OCI-LY1 (cell line): ENCODE results near the gene PPP1R1A.

Source experiments
- H2AFZ ChIP-seq: fragments of 200-600 bp; sonication (generic), shearing (Covaris generic); 2 replicates; pipeline ENCODE4 v1.6.0; 2014; ENCODE audit warnings: antibody characterized with exemption, mild to moderate bottlenecking, low read length
- H3F3A ChIP-seq: fragments of 200-600 bp; sonication (generic), shearing (Covaris generic); 2 replicates; pipeline ENCODE4 v1.6.0; 2014; ENCODE audit warnings: mild to moderate bottlenecking, antibody characterized with exemption, low read length, moderate library complexity; ENCODE audit not compliant: insufficient read depth
- H3K27ac ChIP-seq: fragments of 200-600 bp; sonication (generic); 2 replicates; pipeline ENCODE4 v1.5.1; 2014; ENCODE audit warnings: low read length, mixed run types, mild to moderate bottlenecking, low read depth; ENCODE audit not compliant: poor library complexity, severe bottlenecking
- H3K27me3 ChIP-seq: fragments of 200-600 bp; sonication (generic); 2 replicates; pipeline ENCODE4 v1.6.0; 2014; ENCODE audit warnings: antibody characterized with exemption, mild to moderate bottlenecking, low read length, moderate library complexity; ENCODE audit not compliant: insufficient read depth
- H3K36me3 ChIP-seq: fragments of 200-600 bp; sonication (generic); 2 replicates; pipeline ENCODE4 v1.6.1; 2014; ENCODE audit warnings: mild to moderate bottlenecking, antibody characterized with exemption, low read length, moderate library complexity, mixed read lengths; ENCODE audit not compliant: insufficient read depth
- H3K4me1 ChIP-seq: fragments of 200-600 bp; sonication (generic); 2 replicates; pipeline ENCODE4 v1.5.1; 2014; ENCODE audit warnings: mild to moderate bottlenecking, low read length, moderate library complexity; ENCODE audit not compliant: insufficient read depth, severe bottlenecking
- H3K4me2 ChIP-seq: fragments of 200-600 bp; sonication (generic), shearing (Covaris generic); 2 replicates; pipeline ENCODE4 v1.6.1; 2014; ENCODE audit warnings: low read length
- H3K4me3 ChIP-seq: fragments of 200-600 bp; sonication (generic); 2 replicates; pipeline ENCODE4 v1.5.1; 2014; ENCODE audit warnings: low read length, low read depth, mild to moderate bottlenecking, mixed read lengths; ENCODE audit not compliant: poor library complexity, severe bottlenecking
- H3K79me2 ChIP-seq: fragments of 200-600 bp; shearing (Covaris generic); 2 replicates; pipeline ENCODE4 v1.6.1; 2016; ENCODE audit warnings: mixed run types, low read length, mixed read lengths; ENCODE audit not compliant: insufficient read depth
- H3K9ac ChIP-seq: fragments of 200-600 bp; sonication (generic), shearing (Covaris generic); 2 replicates; pipeline ENCODE4 v1.6.1; 2014; ENCODE audit warnings: mild to moderate bottlenecking, low read length, mixed read lengths
- H3K9me2 ChIP-seq: fragments of 200-600 bp; sonication (generic), shearing (Covaris generic); 2 replicates; pipeline ENCODE4 v1.6.1; 2014; ENCODE audit warnings: low read depth, mild to moderate bottlenecking, low read length, mixed read lengths
- H3K9me3 ChIP-seq: fragments of 200-600 bp; shearing (Covaris generic); 2 replicates; pipeline ENCODE4 v1.6.1; 2014; ENCODE audit warnings: low read length, mixed read lengths
- H4K20me1 ChIP-seq: fragments of 200-600 bp; sonication (generic), shearing (Covaris generic); 2 replicates; pipeline ENCODE4 v1.6.0; 2016; ENCODE audit warnings: mild to moderate bottlenecking, low read length; ENCODE audit not compliant: insufficient read depth
- CTCF ChIP-seq: fragments of 200-600 bp; sonication (generic), shearing (Covaris generic); IDR thresholded peaks from 2 replicates; pipeline ENCODE4 v1.5.1; 2017; ENCODE audit warnings: mild to moderate bottlenecking, antibody characterized with exemption, low read length, moderate library complexity, mixed read lengths
- EZH2 ChIP-seq: fragments of 200-600 bp; sonication (generic), shearing (Covaris generic); IDR thresholded peaks from 2 replicates; pipeline ENCODE4 v1.8.0; 2017; ENCODE audit warnings: borderline replicate concordance, mixed run types, mild to moderate bottlenecking, antibody characterized with exemption, low read length, moderate library complexity, mixed read lengths

The PPP1R1A gene

DNA sequence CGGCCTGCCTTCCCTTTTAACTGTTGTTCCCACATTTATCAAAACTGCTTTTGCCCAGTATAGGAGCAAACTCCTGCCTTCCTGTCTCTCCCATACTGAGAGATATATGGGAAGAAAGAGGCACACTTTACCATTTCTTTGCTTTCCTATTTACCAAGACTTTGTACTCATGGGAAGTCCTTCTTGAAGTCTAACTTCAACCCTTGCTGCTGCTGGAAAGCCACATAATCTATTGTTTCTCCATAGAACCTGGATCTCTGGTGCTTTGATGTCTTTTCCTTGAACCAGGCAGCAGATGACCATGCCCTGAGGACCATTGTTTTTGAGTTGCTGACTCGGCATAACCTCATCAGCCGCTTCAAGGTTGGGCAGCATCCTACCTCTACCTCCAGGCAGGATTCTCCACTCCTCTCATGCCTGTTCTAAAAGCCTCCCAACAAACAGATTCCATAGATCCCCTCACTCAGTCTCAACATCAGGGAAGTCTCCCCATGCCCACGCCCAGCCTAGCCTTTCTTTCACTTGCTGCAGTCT, 18.4 kb downstream of the PPP1R1A start:
- TF ChIP-seq EZH2 (no peak), CTCF (no peak)
- no peak overlapping the region for H2AFZ ChIP-seq
- H3K9ac ChIP-seq = no peak overlapping the region
- no peaks in the 10 kb centered on the region for H3K79me2 ChIP-seq
- no peaks in the 10 kb centered on the region for H3K27me3 ChIP-seq
- H3K9me3 ChIP-seq = no peaks in the 10 kb centered on the region
- H3K9me2 ChIP-seq = no peaks in the 10 kb centered on the region
- H3K4me3 ChIP-seq = no peak overlapping the region
- no peaks in the 10 kb centered on the region for H4K20me1 ChIP-seq
- H3K36me3 ChIP-seq = no peaks in the 10 kb centered on the region
- H3F3A ChIP-seq = no peaks in the 10 kb centered on the region
- no peak overlapping the region for H3K27ac ChIP-seq
- no peak overlapping the region for H3K4me2 ChIP-seq
- H3K4me1 ChIP-seq = no peaks in the 10 kb centered on the region

DNA sequence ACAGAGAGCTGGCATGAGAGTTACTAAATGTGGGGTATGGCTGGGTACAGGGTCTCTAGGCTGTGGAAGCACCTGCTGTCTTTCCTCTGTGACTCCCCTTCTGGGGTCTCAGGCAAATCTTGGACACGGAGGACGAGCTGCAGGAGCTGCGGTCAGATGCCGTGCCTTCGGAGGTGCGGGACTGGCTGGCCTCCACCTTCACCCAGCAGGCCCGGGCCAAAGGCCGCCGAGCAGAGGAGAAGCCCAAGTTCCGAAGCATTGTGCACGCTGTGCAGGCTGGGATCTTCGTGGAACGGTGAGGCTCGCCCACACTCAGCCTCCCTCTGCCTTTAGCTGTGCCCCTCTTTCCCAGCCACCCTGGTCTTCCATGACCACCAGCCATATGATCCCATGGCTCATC, 19.4 kb downstream of the PPP1R1A start:
- TF ChIP-seq CTCF (no peak), EZH2 (no peak)
- H3K9me2 ChIP-seq = no peaks in the 10 kb centered on the region
- H2AFZ ChIP-seq = no peak overlapping the region
- no peaks in the 10 kb centered on the region for H3K79me2 ChIP-seq
- no peaks in the 10 kb centered on the region for H3K36me3 ChIP-seq
- H3K9me3 ChIP-seq = no peaks in the 10 kb centered on the region
- H3K4me3 ChIP-seq = no peak overlapping the region
- H3F3A ChIP-seq = no peaks in the 10 kb centered on the region
- no peaks in the 10 kb centered on the region for H4K20me1 ChIP-seq
- no peak overlapping the region for H3K27ac ChIP-seq
- H3K4me2 ChIP-seq = no peak overlapping the region
- no peak overlapping the region for H3K9ac ChIP-seq
- H3K27me3 ChIP-seq = no peaks in the 10 kb centered on the region
- H3K4me1 ChIP-seq = no peaks in the 10 kb centered on the region

DNA sequence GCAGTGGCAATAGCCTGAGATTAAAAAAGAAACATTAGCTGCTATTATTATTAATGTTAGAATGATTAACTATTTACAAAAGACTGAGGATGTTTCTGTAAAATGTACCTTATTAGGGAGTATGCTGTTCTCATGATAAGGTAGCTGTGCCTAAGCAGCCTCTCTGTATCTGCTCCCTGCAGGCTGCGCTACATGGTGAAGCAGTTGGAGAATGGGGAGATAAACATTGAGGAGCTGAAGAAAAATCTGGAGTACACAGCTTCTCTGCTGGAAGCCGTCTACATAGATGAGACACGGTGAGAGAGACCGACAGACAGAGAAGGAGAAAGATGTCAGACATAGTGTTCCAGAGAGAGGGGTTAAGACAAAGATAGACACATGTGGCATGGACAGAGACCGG, 21.7 kb downstream of the PPP1R1A start:
- H2AFZ ChIP-seq = no peak overlapping the region
- no peaks in the 10 kb centered on the region for H3F3A ChIP-seq
- no peak overlapping the region for H3K4me3 ChIP-seq
- H3K27ac ChIP-seq = no peak overlapping the region
- no peaks in the 10 kb centered on the region for H3K27me3 ChIP-seq
- no peaks in the 10 kb centered on the region for H4K20me1 ChIP-seq
- H3K4me1 ChIP-seq = no peaks in the 10 kb centered on the region
- no peaks in the 10 kb centered on the region for H3K9me2 ChIP-seq
- no peaks in the 10 kb centered on the region for H3K79me2 ChIP-seq
- no peak for TF ChIP-seq EZH2
- no peak for TF ChIP-seq CTCF
- no peaks in the 10 kb centered on the region for H3K36me3 ChIP-seq
- no peak overlapping the region for H3K4me2 ChIP-seq
- no peak overlapping the region for H3K9ac ChIP-seq
- H3K9me3 ChIP-seq = no peaks in the 10 kb centered on the region
